Central memory CD8-positive, alpha-beta T cell (primary cell): ENCODE data around the gene DPH7.
"Not testable (repeated sequence)": the region's sequence is repeated elsewhere in the genome, so short reads cannot be mapped to it uniquely, and the experiment has no call there.

ENCODE experiments used
- ATAC-seq: fragments of 150-1000 bp; cut with Tn5 transposase; replicated peaks from 2 replicates; pipeline ENCODE4 v1.10.0; 2022; ENCODE audit warnings: mild to moderate bottlenecking, moderate FRiP score, moderate number of reproducible peaks; ENCODE audit not compliant: poor library complexity, severe bottlenecking; ENCODE audit errors: extremely low read depth
- DNase-seq, 2 donors: peaks; one replicate each; pipeline ENCODE4 v3.0.0; 2021; ENCODE audit warnings: low spot score in 2 of 2
- H3K27ac Mint-ChIP-seq: one replicate; pipeline ENCODE4 v1.8.0; 2022; ENCODE audit warnings: low read depth, mild to moderate bottlenecking, moderate library complexity, mixed read lengths
- H3K27me3 Mint-ChIP-seq: one replicate; pipeline ENCODE4 v1.8.0; 2022; ENCODE audit warnings: mixed read lengths
- H3K36me3 Mint-ChIP-seq: one replicate; pipeline ENCODE4 v1.8.0; 2022; ENCODE audit warnings: mild to moderate bottlenecking, moderate library complexity, mixed read lengths; ENCODE audit not compliant: insufficient read depth
- H3K4me1 Mint-ChIP-seq: one replicate; pipeline ENCODE4 v1.8.0; 2022; ENCODE audit warnings: mixed read lengths
- H3K4me3 Mint-ChIP-seq: one replicate; pipeline ENCODE4 v1.8.0; 2022; ENCODE audit warnings: mild to moderate bottlenecking, moderate library complexity, mixed read lengths
- H3K9me3 Mint-ChIP-seq: one replicate; pipeline ENCODE4 v1.8.0; 2022; ENCODE audit warnings: mixed read lengths

Gene DPH7

DNA sequence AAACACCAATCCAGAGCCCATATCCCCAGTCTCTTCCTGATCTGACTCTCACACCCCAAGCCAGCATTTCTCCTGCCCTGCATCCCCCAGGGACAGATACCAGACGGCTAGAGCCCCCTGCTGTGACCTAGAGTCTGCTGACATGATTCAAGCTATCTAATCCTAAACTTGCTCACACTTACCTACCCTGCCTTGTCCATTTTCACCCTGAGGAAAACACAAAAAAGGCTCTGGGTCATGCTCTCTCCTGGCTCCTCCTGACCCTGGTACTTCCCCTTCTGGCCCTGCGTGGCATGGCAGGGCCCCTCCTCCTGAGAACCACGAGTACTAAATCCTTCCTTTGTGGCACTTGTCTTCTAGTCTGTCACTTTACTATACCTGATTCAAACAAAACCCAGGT is 23.9 kb upstream of the DPH7 start:
- no peak for ATAC-seq
- no peak for DNase-seq
- Mint-ChIP-seq H3K4me1 (peaks cover 25% of the 10 kb centered on the region), H3K9me3 (no peaks in the 10 kb centered on the region), H3K27ac (peak overlapping the region; percentile 15), H3K27me3 (no peaks in the 10 kb centered on the region), H3K36me3 (no peaks in the 10 kb centered on the region), H3K4me3 (no peak overlapping the region)

DNA sequence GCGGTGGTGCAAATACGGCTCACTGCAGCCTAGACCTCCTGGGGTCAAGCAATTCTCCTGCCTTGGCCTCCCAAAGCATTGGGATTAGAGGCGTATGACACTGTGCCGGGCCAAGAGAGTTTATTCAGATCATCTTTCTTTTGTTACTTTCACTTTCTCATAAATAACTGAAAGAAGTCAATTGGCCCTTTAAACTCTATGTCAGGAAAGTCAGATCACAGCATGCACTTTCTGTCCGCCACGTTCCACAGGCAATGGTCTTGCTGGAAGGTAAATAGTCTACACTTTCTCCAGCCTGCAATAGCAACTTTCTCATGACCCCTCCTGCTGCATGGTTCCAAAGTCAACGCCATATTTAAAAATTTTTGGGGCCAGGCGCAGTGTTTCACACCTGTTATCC is 20.2 kb upstream of the DPH7 start:
- H3K4me1 Mint-ChIP-seq = peaks cover 12% of the 10 kb centered on the region
- H3K27ac Mint-ChIP-seq = no peak overlapping the region
- no peak for ATAC-seq
- H3K9me3 Mint-ChIP-seq = no peaks in the 10 kb centered on the region
- H3K36me3 Mint-ChIP-seq = no peaks in the 10 kb centered on the region
- no peak for DNase-seq
- no peaks in the 10 kb centered on the region for H3K27me3 Mint-ChIP-seq
- H3K4me3 Mint-ChIP-seq = no peak overlapping the region

DNA sequence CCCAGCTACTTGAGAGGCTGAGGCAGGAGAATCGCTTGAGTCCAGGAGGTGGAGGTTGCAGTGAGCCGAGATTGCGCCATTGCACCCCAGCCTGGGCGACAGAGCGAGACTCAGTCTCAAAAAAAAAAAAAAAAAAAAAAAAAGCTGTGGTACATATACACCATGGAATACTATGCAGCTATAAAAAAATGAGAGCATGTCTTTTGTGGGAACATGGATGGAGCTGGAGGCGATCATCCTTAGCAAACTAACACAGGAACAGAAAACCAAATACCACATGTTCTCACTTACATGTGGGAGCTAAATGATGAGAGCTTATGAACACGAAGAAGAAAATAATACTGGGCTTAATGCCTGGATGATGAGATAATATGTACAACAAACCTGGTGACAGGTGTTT is 17.9 kb upstream of the DPH7 start:
- H3K9me3 Mint-ChIP-seq, DNase-seq, H3K27ac Mint-ChIP-seq, ATAC-seq, H3K4me3 Mint-ChIP-seq, H3K27me3 Mint-ChIP-seq, H3K36me3 Mint-ChIP-seq, H3K4me1 Mint-ChIP-seq: not testable (repeated sequence)

GRCh38 chr9:137593176-137593575 is 14.5 kb upstream of the DPH7 start:
- H3K9me3 Mint-ChIP-seq = no peaks in the 10 kb centered on the region
- DNase-seq (no peak), ATAC-seq (no peak)
- peaks cover 8% of the 10 kb centered on the region for H3K4me1 Mint-ChIP-seq
- no peak overlapping the region for H3K27ac Mint-ChIP-seq
- H3K27me3 Mint-ChIP-seq = no peaks in the 10 kb centered on the region
- peak overlapping the region; percentile 32 for H3K4me3 Mint-ChIP-seq
- H3K36me3 Mint-ChIP-seq = peaks cover 14% of the 10 kb centered on the region

DNA sequence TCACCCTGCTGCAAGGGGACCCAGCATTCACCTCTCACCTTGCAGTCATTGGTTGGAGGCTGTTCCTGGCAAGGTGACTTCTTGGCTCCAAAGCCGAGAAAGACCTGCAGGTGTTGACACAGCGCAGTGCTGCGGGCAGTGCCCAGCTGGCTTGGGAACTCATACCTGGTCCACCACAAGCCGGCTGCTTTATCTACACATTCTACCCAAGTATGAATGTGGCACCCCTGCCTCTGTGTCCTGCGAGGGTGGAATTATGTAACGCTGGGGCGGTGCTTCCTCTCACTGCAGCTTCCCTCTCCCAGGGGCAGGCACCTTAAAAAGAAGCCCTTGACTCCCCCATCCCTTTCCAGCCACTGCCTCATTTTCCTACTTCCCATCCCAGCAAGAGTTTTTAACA is 14.0 kb upstream of the DPH7 start:
- DNase-seq = no peak
- Mint-ChIP-seq H3K27me3 (no peaks in the 10 kb centered on the region), H3K4me1 (peaks cover 11% of the 10 kb centered on the region), H3K27ac (no peak overlapping the region), H3K4me3 (peak overlapping the region; percentile 32), H3K9me3 (no peaks in the 10 kb centered on the region), H3K36me3 (peaks cover 17% of the 10 kb centered on the region)
- ATAC-seq = no peak

GRCh38 chr9:137590469-137591383 is 12.0 kb upstream of the DPH7 start, which contains the start of gene ZMYND19:
Gene ZMYND19, minus strand, starts transcription at chr9:137590512. Its CDS starts 249 bp downstream, at chr9:137590263.
- Mint-ChIP-seq H3K36me3 (peaks cover 19% of the 10 kb centered on the region), H3K4me3 (peak within 1 kb of the TSS; percentile 94), H3K9me3 (no peaks in the 10 kb centered on the region), H3K27ac (peak within 1 kb of the TSS; percentile 78), H3K4me1 (peaks cover 11% of the 10 kb centered on the region), H3K27me3 (no peaks in the 10 kb centered on the region)
- DNase-seq = peak; percentile 83 to 88
- peak; percentile 97 for ATAC-seq

GRCh38 chr9:137590123-137590468 is 11.4 kb upstream of the DPH7 start:
- no peaks in the 10 kb centered on the region for H3K27me3 Mint-ChIP-seq
- H3K4me1 Mint-ChIP-seq = peaks cover 11% of the 10 kb centered on the region
- H3K9me3 Mint-ChIP-seq = no peaks in the 10 kb centered on the region
- peak overlapping the region; percentile 94 for H3K4me3 Mint-ChIP-seq
- no peak for DNase-seq
- H3K27ac Mint-ChIP-seq = no peak overlapping the region
- peaks cover 19% of the 10 kb centered on the region for H3K36me3 Mint-ChIP-seq
- ATAC-seq = no peak

- Mint-ChIP-seq H3K9me3 (no peaks in the 10 kb centered on the region), H3K27ac (peak overlapping the region; percentile 46), H3K27me3 (no peaks in the 10 kb centered on the region), H3K4me1 (peaks cover 11% of the 10 kb centered on the region), H3K4me3 (peak overlapping the region; percentile 79), H3K36me3 (peaks cover 19% of the 10 kb centered on the region)
- DNase-seq (no peak), ATAC-seq (peak; percentile 9)
Measured at GRCh38 chr9:137589441-137590122, 10.9 kb upstream of the DPH7 start.

- no peak for DNase-seq
- Mint-ChIP-seq H3K27ac (no peak overlapping the region), H3K36me3 (peaks cover 19% of the 10 kb centered on the region), H3K4me3 (peak overlapping the region; percentile 79), H3K27me3 (no peaks in the 10 kb centered on the region), H3K4me1 (peaks cover 11% of the 10 kb centered on the region), H3K9me3 (no peaks in the 10 kb centered on the region)
- ATAC-seq = no peak
Measured at GRCh38 chr9:137588891-137589290, 10.2 kb upstream of the DPH7 start.

DNA sequence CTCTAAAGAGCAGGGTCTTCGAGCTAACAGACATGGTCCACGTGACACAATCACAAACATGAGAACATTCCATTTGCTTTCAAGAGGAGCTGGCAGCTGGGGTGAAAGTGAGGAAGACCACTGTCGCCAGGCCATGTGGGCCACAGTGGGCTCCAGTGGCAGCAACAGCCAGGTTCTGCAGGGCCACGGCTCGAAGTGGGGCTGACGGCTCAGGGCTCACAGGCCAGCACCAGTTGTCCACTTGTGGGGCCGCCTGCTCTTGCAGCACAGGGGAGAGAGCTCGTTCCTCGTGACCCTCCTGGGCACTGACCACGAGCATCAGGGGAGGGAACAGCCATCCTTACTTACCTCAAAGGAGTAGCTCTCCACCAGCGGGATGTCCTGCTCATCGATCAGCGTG is 9.6 kb upstream of the DPH7 start:
- H3K4me1 Mint-ChIP-seq = peaks cover 11% of the 10 kb centered on the region
- ATAC-seq (no peak), DNase-seq (no peak)
- H3K27ac Mint-ChIP-seq = peak overlapping the region; percentile 24
- H3K9me3 Mint-ChIP-seq = no peaks in the 10 kb centered on the region
- H3K27me3 Mint-ChIP-seq = no peaks in the 10 kb centered on the region
- H3K4me3 Mint-ChIP-seq = peak overlapping the region; percentile 52
- H3K36me3 Mint-ChIP-seq = peaks cover 16% of the 10 kb centered on the region

DNA sequence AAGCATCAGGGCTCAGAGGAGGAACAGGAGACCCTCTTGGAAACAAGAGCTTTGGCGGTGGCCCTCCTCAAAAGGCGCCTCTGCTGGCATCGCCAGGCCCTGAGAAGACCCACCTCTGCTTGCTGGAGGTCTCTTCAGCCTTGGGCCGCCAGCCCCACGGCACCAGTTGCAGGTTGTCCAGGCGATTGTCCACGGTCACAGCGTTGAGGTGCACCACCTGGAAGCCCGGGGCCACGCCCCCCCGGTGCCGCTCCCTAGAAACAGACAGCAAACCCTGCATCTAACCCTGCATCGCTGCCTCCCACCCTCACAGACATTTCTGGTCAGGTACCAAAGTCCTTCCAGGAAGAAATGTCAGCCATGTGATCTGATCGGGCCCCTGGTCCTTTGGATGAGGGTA is 8.1 kb upstream of the DPH7 start:
- DNase-seq (no peak), ATAC-seq (no peak)
- H3K9me3 Mint-ChIP-seq = no peaks in the 10 kb centered on the region
- no peaks in the 10 kb centered on the region for H3K27me3 Mint-ChIP-seq
- no peak overlapping the region for H3K27ac Mint-ChIP-seq
- H3K4me3 Mint-ChIP-seq = no peak overlapping the region
- H3K36me3 Mint-ChIP-seq = peaks cover 20% of the 10 kb centered on the region
- peaks cover 11% of the 10 kb centered on the region for H3K4me1 Mint-ChIP-seq

DNA sequence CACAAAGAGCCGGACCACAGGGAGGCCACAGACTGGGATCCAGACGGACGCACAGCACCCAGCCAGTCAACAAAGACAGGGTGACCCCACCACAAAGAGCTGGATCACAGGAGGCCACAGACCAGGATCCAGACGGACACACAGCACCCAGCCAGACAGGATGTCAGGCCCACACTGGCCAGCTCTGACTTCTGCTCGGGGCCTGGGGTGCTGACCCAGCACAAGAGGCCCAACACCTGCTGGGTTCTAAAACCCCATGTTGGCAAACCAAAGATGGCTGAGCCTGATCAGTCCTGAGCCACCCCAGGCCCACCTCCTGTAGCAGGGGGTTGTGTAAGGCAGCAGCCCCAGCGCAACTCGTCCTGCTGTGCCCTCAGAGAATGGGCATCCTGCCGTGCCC is 5.2 kb upstream of the DPH7 start:
- Mint-ChIP-seq H3K4me1 (peaks cover 6% of the 10 kb centered on the region), H3K9me3 (no peaks in the 10 kb centered on the region), H3K4me3 (no peak overlapping the region), H3K27ac (no peak overlapping the region), H3K36me3 (peaks cover 9% of the 10 kb centered on the region), H3K27me3 (no peaks in the 10 kb centered on the region)
- DNase-seq (no peak), ATAC-seq (no peak)

GRCh38 chr9:137583347-137583746 is 4.6 kb upstream of the DPH7 start:
- DNase-seq = no peak
- no peak for ATAC-seq
- H3K4me1 Mint-ChIP-seq = peaks cover 6% of the 10 kb centered on the region
- no peaks in the 10 kb centered on the region for H3K27me3 Mint-ChIP-seq
- H3K27ac Mint-ChIP-seq = no peak overlapping the region
- no peaks in the 10 kb centered on the region for H3K9me3 Mint-ChIP-seq
- H3K4me3 Mint-ChIP-seq = no peak overlapping the region
- peaks cover 9% of the 10 kb centered on the region for H3K36me3 Mint-ChIP-seq
